Measurements from ENCODE around the gene SMPDL3B. TPM values are rescaled to one million over a fixed set of nuclear protein-coding genes. Genes with fewer than 3 reads are reported as not detected.
"Not testable (repeated sequence)": the region's sequence is repeated elsewhere in the genome, so short reads cannot be mapped to it uniquely, and the experiment has no call there.

Gene SMPDL3B
- total RNA-seq, 2 experiments from 2014 or later: 0.76 to 0.82 TPM

DNA sequence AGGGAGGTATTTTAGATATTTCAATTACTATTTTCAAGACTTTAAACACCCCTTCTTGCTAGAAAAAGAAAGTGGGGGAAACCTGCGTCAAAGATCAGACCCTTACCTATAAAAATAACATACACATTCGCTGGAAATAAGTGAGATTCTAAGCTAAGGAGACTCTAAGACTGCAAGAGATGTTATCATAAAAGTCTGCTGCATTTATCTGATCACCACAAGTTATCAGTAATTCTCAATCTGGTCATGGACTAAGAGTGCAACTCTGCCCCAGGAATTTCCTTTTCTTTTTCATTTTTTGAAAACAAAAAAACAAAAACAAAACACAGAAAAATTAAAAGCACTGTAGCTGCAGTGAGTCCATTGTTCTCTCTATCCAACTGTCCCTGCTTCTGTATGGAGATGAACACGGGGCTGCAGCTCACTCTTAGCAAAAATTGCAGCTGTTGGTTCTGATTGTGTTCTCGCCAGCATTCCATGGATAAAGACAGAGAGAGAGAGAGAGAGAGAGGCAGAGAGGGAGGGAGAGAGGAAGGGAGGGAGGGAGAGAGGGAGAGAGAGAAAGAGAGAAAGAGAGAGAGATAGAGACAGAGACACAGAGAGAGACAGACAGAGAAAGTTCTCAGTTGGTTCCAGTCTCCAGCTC is 39.1 kb downstream of the SMPDL3B start:
- Mint-ChIP-seq H3K4me1 (ENCODE audit: low read depth) (peaks cover 8% of the 10 kb centered on the region), H3K4me3 (no peak overlapping the region), H3K9me3 (ENCODE audit: insufficient read depth) (no peaks in the 10 kb centered on the region), H3K27me3 (ENCODE audit: low read depth) (no peaks in the 10 kb centered on the region), H3K36me3 (ENCODE audit: low read depth) (peaks cover 16% of the 10 kb centered on the region), H3K27ac (no peak overlapping the region)
- CTCF ChIA-PET: interaction anchor here (1.0 to 1.2 kb wide), 5 partner anchors 12 to 235 kb away, joined by 3 to 5 read pairs (median 4); no protein-coding TSS in a partner anchor
- ATAC-seq (no peak), DNase-seq (no peak)
- POLR2A ChIA-PET: interaction anchor here (0.6 to 0.7 kb wide), 2 partner anchors 29 to 1135 kb away, joined by 3 to 5 read pairs; no protein-coding TSS in a partner anchor

DNA sequence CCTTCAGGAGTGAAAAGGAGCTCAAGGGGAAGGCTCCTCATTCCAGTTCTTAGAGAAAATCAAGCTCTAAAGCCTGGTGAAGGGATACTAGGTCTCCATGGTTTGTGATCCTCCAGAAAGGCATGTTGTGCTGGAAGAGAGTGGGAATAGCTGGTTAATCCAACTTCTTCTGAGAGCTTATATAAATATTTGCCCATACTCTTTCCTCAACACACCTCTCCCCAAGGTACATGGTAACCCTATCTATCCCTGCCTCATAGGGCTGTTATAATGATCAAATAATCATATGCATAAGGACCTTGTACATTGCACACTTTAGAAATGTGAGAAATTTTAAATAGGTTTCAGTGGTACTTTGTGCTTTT is 39.6 kb downstream of the SMPDL3B start:
- CTCF ChIA-PET: interaction anchor here (1.0 to 1.2 kb wide), 4 partner anchors 13 to 235 kb away, joined by 3 to 5 read pairs (median 4); no protein-coding TSS in a partner anchor
- DNase-seq (no peak), ATAC-seq (no peak)
- Mint-ChIP-seq H3K9me3 (ENCODE audit: insufficient read depth) (no peaks in the 10 kb centered on the region), H3K4me1 (ENCODE audit: low read depth) (peaks cover 8% of the 10 kb centered on the region), H3K4me3 (no peak overlapping the region), H3K27me3 (ENCODE audit: low read depth) (no peaks in the 10 kb centered on the region), H3K36me3 (ENCODE audit: low read depth) (peaks cover 16% of the 10 kb centered on the region), H3K27ac (no peak overlapping the region)
- POLR2A ChIA-PET: interaction anchor here (0.6 kb wide), 1 partner anchor 1135 kb away, joined by 5 read pairs; no protein-coding TSS in a partner anchor

DNA sequence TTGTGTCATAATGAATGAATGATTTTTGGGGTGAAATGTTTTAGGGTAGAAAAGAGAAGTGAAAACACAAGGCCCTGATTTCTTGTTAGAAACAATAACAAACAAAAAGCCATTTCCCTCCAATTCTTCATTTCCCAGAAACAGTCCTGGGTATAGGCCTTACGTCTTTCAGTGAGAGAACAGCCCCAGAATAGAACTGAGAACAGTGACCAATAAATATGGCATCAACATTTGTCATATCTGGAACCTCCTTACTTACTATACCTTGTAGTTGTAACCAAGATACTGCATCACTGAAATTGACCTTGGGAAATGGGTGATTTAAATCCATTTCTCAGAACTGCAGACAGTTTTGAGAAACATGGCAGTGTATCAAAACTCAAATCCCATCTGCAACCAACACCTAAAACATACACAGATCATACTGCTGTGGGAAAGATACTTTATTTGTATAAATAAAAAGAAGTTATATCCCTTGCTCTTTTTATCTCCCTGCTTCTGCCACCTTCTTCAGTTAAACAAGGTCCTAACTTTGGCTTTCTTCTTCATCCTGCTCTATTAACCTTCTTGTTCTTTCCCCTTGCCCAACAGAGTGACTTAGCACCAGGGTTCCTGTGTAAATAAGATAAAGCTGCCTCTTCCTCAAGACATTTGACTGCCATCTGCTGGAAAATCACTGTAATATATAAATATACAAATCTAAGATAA is 44.5 kb downstream of the SMPDL3B start:
- Mint-ChIP-seq H3K4me1 (ENCODE audit: low read depth) (no peaks in the 10 kb centered on the region), H3K9me3 (ENCODE audit: insufficient read depth) (no peaks in the 10 kb centered on the region), H3K27me3 (ENCODE audit: low read depth) (no peaks in the 10 kb centered on the region), H3K4me3 (no peak overlapping the region), H3K27ac (no peak overlapping the region), H3K36me3 (ENCODE audit: low read depth) (peaks cover 8% of the 10 kb centered on the region)
- ChIA-PET CTCF (interaction anchor here (0.9 to 5.2 kb wide), 15 partner anchors 7 to 146 kb away, joined by 3 to 41 read pairs (median 4); partner anchors contain the start of genes EYA3 and XKR8), POLR2A (no interaction called here)
- DNase-seq (no peak), ATAC-seq (peak; percentile 64)

DNA sequence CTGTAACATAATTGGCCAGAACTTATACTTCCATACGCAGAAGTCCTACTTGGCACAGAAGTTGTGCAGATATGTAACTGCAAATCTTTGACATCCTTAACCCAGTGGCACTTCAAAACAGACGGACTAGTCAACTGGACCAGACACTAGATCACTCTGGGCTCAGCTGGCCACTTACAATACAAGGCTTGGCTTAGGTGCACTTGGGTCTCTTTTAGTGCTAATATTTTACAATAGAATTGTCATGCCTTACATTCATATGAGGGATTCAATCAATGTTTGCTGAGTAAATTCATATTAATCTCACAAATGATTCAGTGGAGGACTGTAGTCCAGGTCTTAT is 45.0 kb downstream of the SMPDL3B start:
- Mint-ChIP-seq H3K36me3 (ENCODE audit: low read depth) (peaks cover 8% of the 10 kb centered on the region), H3K27ac (no peak overlapping the region), H3K9me3 (ENCODE audit: insufficient read depth) (no peaks in the 10 kb centered on the region), H3K4me3 (no peak overlapping the region), H3K27me3 (ENCODE audit: low read depth) (no peaks in the 10 kb centered on the region), H3K4me1 (ENCODE audit: low read depth) (no peaks in the 10 kb centered on the region)
- ATAC-seq: no peak
- CTCF ChIA-PET: interaction anchor here (0.9 to 5.2 kb wide), 15 partner anchors 8 to 147 kb away, joined by 3 to 41 read pairs (median 5); partner anchors contain the start of genes EYA3 and XKR8
- POLR2A ChIA-PET: no interaction called here
- DNase-seq: no peak

DNA sequence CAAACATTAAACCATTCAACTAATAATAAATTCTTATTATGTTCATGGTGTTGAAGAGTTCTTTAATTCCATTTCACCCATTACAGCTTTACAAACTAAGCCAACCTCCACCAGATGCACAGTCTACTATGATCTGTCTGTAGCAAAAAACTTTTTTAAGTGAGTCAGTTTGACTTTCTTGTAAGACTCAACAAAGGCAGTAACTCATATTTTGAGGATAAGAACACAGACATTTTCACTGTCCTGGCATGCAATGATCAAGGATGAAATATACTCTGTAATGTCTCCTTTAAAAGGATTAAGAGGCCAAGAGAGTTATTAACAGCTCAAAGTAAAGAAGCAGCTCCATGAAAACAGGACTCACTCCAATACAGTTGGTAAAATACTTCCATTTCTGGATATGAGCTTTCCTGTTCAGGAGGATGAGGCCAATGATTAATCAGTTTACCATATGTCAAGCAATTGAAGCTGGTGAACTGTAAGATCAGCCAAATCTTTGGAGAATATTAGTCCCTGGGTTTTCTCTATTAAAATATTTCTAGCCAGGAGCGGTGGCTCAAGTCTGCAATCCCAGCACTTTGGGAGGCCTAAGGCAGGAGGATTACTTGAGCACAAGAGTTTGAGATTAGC is 45.5 kb downstream of the SMPDL3B start:
- POLR2A ChIA-PET: no interaction called here
- Mint-ChIP-seq H3K9me3 (ENCODE audit: insufficient read depth) (no peaks in the 10 kb centered on the region), H3K36me3 (ENCODE audit: low read depth) (peaks cover 10% of the 10 kb centered on the region), H3K4me3 (no peak overlapping the region), H3K4me1 (ENCODE audit: low read depth) (no peaks in the 10 kb centered on the region), H3K27me3 (ENCODE audit: low read depth) (no peaks in the 10 kb centered on the region), H3K27ac (no peak overlapping the region)
- DNase-seq: no peak
- CTCF ChIA-PET: interaction anchor here (0.7 to 5.2 kb wide), 18 partner anchors 8 to 129 kb away, joined by 3 to 41 read pairs (median 4); partner anchors contain the start of genes EYA3 and XKR8
- no peak for ATAC-seq

DNA sequence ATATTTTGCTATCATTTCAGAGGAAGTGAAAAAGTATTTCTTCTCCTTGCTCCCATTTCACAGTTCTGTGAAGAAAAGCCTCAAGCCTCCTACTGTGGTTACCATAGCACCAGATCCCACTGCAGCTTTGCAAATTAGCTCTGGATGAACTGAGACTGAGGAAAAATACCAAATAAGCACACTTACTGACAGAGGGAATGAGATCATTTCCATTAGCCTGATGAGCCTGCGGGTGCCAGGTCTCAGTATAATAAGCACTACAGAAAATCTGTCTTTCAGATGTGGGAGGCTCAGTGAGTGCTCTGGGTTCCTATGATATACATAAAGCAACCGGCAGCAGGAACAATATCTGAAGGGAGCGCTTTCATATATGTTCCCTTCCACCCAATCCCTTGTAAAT is 46.3 kb downstream of the SMPDL3B start:
- Mint-ChIP-seq H3K9me3 (ENCODE audit: insufficient read depth) (no peaks in the 10 kb centered on the region), H3K36me3 (ENCODE audit: low read depth) (peaks cover 11% of the 10 kb centered on the region), H3K4me3 (no peak overlapping the region), H3K27me3 (ENCODE audit: low read depth) (no peaks in the 10 kb centered on the region), H3K4me1 (ENCODE audit: low read depth) (no peaks in the 10 kb centered on the region), H3K27ac (no peak overlapping the region)
- ChIA-PET POLR2A (no interaction called here), CTCF (interaction anchor here (0.7 to 5.2 kb wide), 10 partner anchors 7 to 123 kb away, joined by 3 to 41 read pairs (median 8); no protein-coding TSS in a partner anchor)
- ATAC-seq: no peak
- DNase-seq: no peak

DNA sequence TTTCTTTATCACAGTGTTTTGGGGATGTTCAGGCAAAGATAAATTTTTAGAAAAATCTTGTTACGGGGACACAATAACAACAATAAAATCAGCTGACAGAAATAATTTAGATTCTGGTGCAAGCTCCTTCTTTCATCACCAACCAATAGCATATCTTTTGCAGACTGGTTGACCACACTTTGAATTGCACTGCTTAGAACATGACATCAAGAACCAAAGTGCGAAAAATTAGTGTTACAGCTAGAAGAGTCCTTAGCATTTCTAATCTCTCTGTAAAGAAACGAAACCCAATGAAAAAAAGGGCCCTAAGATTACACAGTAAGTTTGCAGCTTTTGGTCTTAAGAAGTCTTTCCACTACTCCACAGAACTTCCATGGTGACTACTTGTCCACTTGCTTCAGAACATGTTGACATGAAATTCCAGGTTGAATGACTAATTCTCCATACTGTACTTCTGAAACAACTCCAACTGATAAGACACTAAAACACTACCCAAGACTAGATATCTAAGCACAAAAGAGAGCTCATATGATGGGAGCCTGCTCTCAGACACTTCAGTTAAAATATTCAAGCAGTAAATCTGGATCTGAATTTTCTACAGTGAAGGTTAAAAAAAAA is 56.2 kb downstream of the SMPDL3B start:
- Mint-ChIP-seq H3K27ac (peak overlapping the region; percentile 17), H3K36me3 (ENCODE audit: low read depth) (peaks cover 60% of the 10 kb centered on the region), H3K4me1 (ENCODE audit: low read depth) (peaks cover 43% of the 10 kb centered on the region), H3K9me3 (ENCODE audit: insufficient read depth) (no peaks in the 10 kb centered on the region), H3K4me3 (no peak overlapping the region), H3K27me3 (ENCODE audit: low read depth) (no peaks in the 10 kb centered on the region)
- CTCF ChIA-PET: interaction anchor here (1.1 to 3.2 kb wide), 3 partner anchors 10 to 134 kb away, joined by 3 to 15 read pairs (median 6); no protein-coding TSS in a partner anchor
- DNase-seq (no peak), ATAC-seq (no peak)
- POLR2A ChIA-PET: no interaction called here

DNA sequence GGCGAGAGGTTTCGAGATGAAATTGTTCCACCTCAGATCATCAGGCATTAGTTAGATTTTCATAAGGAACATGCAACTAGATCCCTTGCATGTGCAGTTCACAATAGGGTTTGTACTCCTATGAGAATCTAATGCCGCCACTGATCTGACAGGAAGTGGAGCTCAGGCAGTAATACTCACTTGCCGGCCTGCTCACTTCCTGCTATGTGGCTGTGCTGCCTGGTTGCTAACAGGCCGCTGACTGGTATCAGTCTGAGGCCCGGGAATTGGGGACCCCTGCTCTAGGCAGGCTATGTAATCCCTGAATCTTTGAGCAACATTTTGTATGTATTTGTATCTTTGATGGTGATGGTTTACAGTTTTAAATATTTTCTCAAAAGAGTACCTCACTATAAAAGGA is 57.5 kb downstream of the SMPDL3B start:
- ChIA-PET CTCF (interaction anchor here (0.7 to 3.2 kb wide), 7 partner anchors 13 to 217 kb away, joined by 3 to 15 read pairs (median 5); no protein-coding TSS in a partner anchor), POLR2A (interaction anchor here (0.6 to 1.2 kb wide), 4 partner anchors 9 to 907 kb away, joined by 3 read pairs; partner anchors contain the start of gene XKR8)
- peak overlapping the region; percentile 73 for H3K27ac Mint-ChIP-seq
- peak; percentile 70 for DNase-seq
- H3K4me3 Mint-ChIP-seq: no peak overlapping the region
- no peaks in the 10 kb centered on the region for H3K9me3 Mint-ChIP-seq (ENCODE audit: insufficient read depth)
- H3K4me1 Mint-ChIP-seq (ENCODE audit: low read depth): peaks cover 48% of the 10 kb centered on the region
- no peaks in the 10 kb centered on the region for H3K27me3 Mint-ChIP-seq (ENCODE audit: low read depth)
- peak; percentile 96 for ATAC-seq
- H3K36me3 Mint-ChIP-seq (ENCODE audit: low read depth): peaks cover 67% of the 10 kb centered on the region

DNA sequence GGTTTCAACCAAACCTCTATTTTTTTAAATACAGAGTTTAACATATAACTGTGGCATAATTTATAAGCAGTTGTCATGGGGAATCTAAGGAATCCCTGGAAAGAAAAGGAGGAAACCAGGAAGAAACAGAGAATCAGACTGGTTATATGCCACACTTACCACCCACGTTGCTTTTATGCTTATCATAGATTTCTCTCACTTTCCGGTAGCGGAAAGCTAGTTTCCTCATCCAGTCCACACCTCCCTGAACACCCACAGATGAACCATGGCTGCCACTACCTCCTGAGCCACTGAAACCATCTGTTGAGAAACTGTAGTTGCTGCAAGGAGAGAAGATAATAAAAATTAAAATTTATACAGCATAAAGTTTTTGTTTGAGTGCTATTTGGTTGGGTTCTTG is 58.4 kb downstream of the SMPDL3B start:
- Mint-ChIP-seq H3K27ac (no peak overlapping the region), H3K4me3 (no peak overlapping the region), H3K27me3 (ENCODE audit: low read depth) (no peaks in the 10 kb centered on the region), H3K36me3 (ENCODE audit: low read depth) (peaks cover 70% of the 10 kb centered on the region), H3K9me3 (ENCODE audit: insufficient read depth) (no peaks in the 10 kb centered on the region), H3K4me1 (ENCODE audit: low read depth) (peaks cover 44% of the 10 kb centered on the region)
- POLR2A ChIA-PET: interaction anchor here (1.0 kb wide), 1 partner anchor 33 kb away, joined by 3 read pairs; the partner anchor contains the start of gene XKR8
- DNase-seq (no peak), ATAC-seq (no peak)
- CTCF ChIA-PET: interaction anchor here (1.0 to 3.2 kb wide), 6 partner anchors 14 to 216 kb away, joined by 3 to 15 read pairs (median 4); no protein-coding TSS in a partner anchor

DNA sequence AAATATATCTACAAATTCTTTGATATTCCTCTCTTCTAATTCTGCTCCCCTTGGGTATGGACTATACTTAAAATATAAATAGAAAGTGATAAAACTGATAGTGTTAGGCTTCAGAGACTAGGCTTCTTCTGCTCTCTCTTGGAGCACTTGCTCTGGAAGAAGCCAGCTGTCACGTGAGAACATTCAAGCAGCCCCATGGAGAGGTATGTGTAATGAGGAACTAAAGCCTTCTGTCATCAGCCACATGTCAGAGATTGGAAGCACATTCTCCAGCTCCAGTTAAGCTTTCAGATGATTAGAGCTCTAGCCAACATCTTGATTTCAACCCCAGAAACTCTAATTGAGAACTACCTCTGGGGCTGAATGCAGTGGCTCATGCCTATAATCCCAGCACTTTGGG is 59.3 kb downstream of the SMPDL3B start:
- H3K4me1 Mint-ChIP-seq (ENCODE audit: low read depth): peaks cover 44% of the 10 kb centered on the region
- no peak for DNase-seq
- ATAC-seq: no peak
- H3K9me3 Mint-ChIP-seq (ENCODE audit: insufficient read depth): no peaks in the 10 kb centered on the region
- peaks cover 65% of the 10 kb centered on the region for H3K36me3 Mint-ChIP-seq (ENCODE audit: low read depth)
- no peak overlapping the region for H3K4me3 Mint-ChIP-seq
- no peak overlapping the region for H3K27ac Mint-ChIP-seq
- ChIA-PET POLR2A (no interaction called here), CTCF (interaction anchor here (1.0 to 1.4 kb wide), 3 partner anchors 22 to 145 kb away, joined by 3 read pairs; no protein-coding TSS in a partner anchor)
- H3K27me3 Mint-ChIP-seq (ENCODE audit: low read depth): no peaks in the 10 kb centered on the region

DNA sequence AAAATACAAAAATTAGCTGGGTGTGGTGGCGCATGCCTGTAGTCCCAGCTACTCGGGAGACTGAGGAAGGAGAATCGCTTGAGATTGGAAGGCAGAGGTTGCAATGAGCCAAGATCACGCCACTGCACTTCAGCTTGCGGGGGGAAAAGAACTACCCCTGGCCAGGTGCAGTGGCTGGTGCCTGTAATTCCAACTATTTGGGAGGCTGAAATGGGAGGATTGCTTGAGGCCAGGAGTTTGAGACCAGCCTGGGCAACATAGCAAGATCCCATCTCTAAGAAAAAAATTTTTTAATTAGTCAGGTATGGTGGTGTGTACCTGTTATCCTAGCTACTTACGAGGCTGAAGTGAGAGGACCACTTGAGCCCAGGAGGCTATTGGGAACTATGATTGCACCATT is 59.7 kb downstream of the SMPDL3B start:
- CTCF ChIA-PET: interaction anchor here (1.0 to 1.4 kb wide), 2 partner anchors 23 to 136 kb away, joined by 3 read pairs; no protein-coding TSS in a partner anchor
- H3K4me3 Mint-ChIP-seq; POLR2A ChIA-PET; H3K27ac Mint-ChIP-seq; H3K27me3 Mint-ChIP-seq (ENCODE audit: low read depth); H3K9me3 Mint-ChIP-seq (ENCODE audit: insufficient read depth); ATAC-seq; DNase-seq: not testable (repeated sequence)
- Mint-ChIP-seq H3K4me1 (ENCODE audit: low read depth) (peaks cover 44% of the 10 kb centered on the region), H3K36me3 (ENCODE audit: low read depth) (peaks cover 65% of the 10 kb centered on the region)
